Ovary (tissue), 9 donors: Measurements from ENCODE around the gene MLLT11. TPM values are rescaled to one million over a fixed set of nuclear protein-coding genes. Genes with fewer than 3 reads are reported as not detected.

Experiments
- DNase-seq, 5 donors: peaks; one replicate each; pipeline ENCODE4 v3.0.0-alpha.2; 2019 to 2020
- H3K27ac ChIP-seq, 2 donors: fragments of 200-600 bp; one replicate each; pipeline versions ENCODE4 v1.5.1 to v1.8.0; 2019 to 2022
- H3K27me3 ChIP-seq: fragments of 200-600 bp; one replicate; pipeline ENCODE4 v1.8.0; 2022
- H3K36me3 ChIP-seq: fragments of 200-600 bp; sonication (generic); one replicate; pipeline ENCODE4 v1.5.1; 2019
- H3K4me1 ChIP-seq: one replicate; pipeline ENCODE4 v1.8.1; 2013; ENCODE audit warnings: mild to moderate bottlenecking, moderate library complexity; ENCODE audit not compliant: insufficient read depth
- H3K4me3 ChIP-seq: fragments of 200-600 bp; sonication (generic); one replicate; pipeline ENCODE4 v1.5.1; 2017
- H3K9me3 ChIP-seq, 2 donors: fragments of 200-600 bp in 1 of 2; sonication (generic) in 1 of 2; one replicate each; pipeline versions ENCODE4 v1.5.1 to v1.8.1; 2013 to 2019; ENCODE audit warnings: mild to moderate bottlenecking in 1 of 2, moderate library complexity in 1 of 2
- EP300 ChIP-seq: sonication (generic); formaldehyde crosslinking; IDR thresholded peaks from one replicate; pipeline ENCODE4 v1.6.1; 2017; ENCODE audit warnings: antibody characterized with exemption
- POLR2A ChIP-seq: fragments of 450-650 bp; IDR thresholded peaks from one replicate; pipeline ENCODE4 v1.6.1; 2017; ENCODE audit warnings: antibody characterized with exemption, mild to moderate bottlenecking, moderate library complexity
- WGBS, 3 donors: extraction: QIAGEN DNeasy Blood & Tissue Kit in 1 of 3; methylation state at CpG; one replicate each; pipeline versions ENCODE4 v1.1.5 to v1.1.7; 2013 to 2017; 5-methylcytosine and 5-hydroxymethylcytosine counted together
- intact Hi-C, 4 donors: fragments of 100-400 bp; cut with DNase I; formaldehyde crosslinking; loops; one replicate each; pipeline versions ENCODE4 v1.11.0 to v1.15.1; 2022 to 2023
- polyA plus RNA-seq, 2 donors: library from polyadenylated mRNA; stranded (reverse); fragments of 200-250 nt in 1 of 2; fragments of 350-450 nt in 1 of 2; fragmentation: Illumina TruSeq in 1 of 2; extraction: RNeasy Lipid Tissue Mini Kit (QIAGEN cat#74804) in 1 of 2; gene quantifications; one replicate each; pipeline ENCODE4 v1.2.3, GENCODE V29; 2013 to 2014
- total RNA-seq, 7 donors: library from RNA; depleted of rRNA in 2 of 7; stranded (reverse); fragments of >200 nt in 2 of 7; fragmentation: NEBNext Ultra II Directional in 3 of 7; extraction: Animal tissue kit (Norgen Biotek cat#: 25700) in 3 of 7; gene quantifications; one replicate each; pipeline versions ENCODE4 v1.1.0 to v1.2.4, GENCODE V29; 2016 to 2023
- TF ChIP-seq, protein P1 (sequence below), 3 donors: fragments of 450-650 bp in 2 of 3; fragments of 200-600 bp in 1 of 3; IDR thresholded peaks; one replicate each; pipeline versions ENCODE4 v1.5.1 to v1.8.0; 2016 to 2022; ENCODE audit warnings: antibody characterized with exemption in 3 of 3, mild to moderate bottlenecking in 1 of 3
- donor health status: DM: no; HTN: no; CAD: no; lungs with moderate emphysema.
- donor health status: DM: no; HTN: no; CAD: no.
- donor health status: Bipolar disorder and iron deficiency.
- donor health status: DM: yes; HTN: yes; CAD: no.
- donor health status: DM: no; HTN: no; CAD: no.
- donor health status: DM: yes; HTN: yes; CAD: no.

The MLLT11 gene
- total and polyA plus RNA-seq, 9 donors: 1.1 to 9.5 (median 2.4) TPM

DNA sequence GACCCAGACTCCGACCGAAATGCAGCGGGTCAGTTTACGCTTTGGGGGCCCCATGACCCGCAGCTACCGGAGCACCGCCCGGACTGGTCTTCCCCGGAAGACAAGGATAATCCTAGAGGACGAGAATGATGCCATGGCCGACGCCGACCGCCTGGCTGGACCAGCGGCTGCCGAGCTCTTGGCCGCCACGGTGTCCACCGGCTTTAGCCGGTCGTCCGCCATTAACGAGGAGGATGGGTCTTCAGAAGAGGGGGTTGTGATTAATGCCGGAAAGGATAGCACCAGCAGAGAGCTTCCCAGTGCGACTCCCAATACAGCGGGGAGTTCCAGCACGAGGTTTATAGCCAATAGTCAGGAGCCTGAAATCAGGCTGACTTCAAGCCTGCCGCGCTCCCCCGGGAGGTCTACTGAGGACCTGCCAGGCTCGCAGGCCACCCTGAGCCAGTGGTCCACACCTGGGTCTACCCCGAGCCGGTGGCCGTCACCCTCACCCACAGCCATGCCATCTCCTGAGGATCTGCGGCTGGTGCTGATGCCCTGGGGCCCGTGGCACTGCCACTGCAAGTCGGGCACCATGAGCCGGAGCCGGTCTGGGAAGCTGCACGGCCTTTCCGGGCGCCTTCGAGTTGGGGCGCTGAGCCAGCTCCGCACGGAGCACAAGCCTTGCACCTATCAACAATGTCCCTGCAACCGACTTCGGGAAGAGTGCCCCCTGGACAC is 12.1 kb upstream of the MLLT11 start:
- TF ChIP-seq POLR2A (no peak), EP300 (no peak)
- TF ChIP-seq, protein P1, sequence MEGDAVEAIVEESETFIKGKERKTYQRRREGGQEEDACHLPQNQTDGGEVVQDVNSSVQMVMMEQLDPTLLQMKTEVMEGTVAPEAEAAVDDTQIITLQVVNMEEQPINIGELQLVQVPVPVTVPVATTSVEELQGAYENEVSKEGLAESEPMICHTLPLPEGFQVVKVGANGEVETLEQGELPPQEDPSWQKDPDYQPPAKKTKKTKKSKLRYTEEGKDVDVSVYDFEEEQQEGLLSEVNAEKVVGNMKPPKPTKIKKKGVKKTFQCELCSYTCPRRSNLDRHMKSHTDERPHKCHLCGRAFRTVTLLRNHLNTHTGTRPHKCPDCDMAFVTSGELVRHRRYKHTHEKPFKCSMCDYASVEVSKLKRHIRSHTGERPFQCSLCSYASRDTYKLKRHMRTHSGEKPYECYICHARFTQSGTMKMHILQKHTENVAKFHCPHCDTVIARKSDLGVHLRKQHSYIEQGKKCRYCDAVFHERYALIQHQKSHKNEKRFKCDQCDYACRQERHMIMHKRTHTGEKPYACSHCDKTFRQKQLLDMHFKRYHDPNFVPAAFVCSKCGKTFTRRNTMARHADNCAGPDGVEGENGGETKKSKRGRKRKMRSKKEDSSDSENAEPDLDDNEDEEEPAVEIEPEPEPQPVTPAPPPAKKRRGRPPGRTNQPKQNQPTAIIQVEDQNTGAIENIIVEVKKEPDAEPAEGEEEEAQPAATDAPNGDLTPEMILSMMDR (IDR thresholded peaks at IDR 0.05): peak in 2 of 3 donors; percentile 42 to 46
- H3K27me3 ChIP-seq: no peaks in the 10 kb centered on the region
- H3K36me3 ChIP-seq: no peaks in the 10 kb centered on the region
- H3K27ac ChIP-seq: peak overlapping the region; percentile 66 to 89
- peak overlapping the region; percentile 81 for H3K4me3 ChIP-seq
- intact Hi-C loops: loop anchor here in 1 of 4 donors (2.0 kb wide), 1 partner anchor 23 kb away; the partner anchor contains the start of gene GABPB2
- WGBS, 3 donors: 0 to 1% (median 1%) methylated on average over 31 to 48 of the region's 48 CpGs
- no peaks in the 10 kb centered on the region for H3K4me1 ChIP-seq
- peak; percentile 67 to 77 (median 71) for DNase-seq
- no peaks in the 10 kb centered on the region for H3K9me3 ChIP-seq

DNA sequence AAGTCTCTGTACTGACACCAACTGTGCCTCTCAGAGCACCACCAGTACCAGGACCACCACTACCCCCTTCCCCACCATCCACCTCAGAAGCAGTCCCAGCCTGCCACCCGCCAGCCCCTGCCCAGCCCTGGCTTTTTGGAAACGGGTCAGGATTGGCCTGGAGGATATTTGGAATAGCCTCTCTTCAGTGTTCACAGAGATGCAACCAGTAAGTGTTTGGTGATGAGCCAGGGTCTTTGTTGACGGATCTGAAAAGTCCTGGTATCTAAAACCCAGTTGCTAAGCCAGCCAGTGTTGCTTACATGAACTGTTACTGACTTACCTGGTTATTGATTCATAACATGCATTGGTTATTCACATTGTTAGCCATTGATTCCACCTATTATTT is 11.6 kb upstream of the MLLT11 start:
- Histone ChIP-seq H3K27ac (peak overlapping the region; percentile 66 to 89), H3K27me3 (no peaks in the 10 kb centered on the region), H3K9me3 (no peaks in the 10 kb centered on the region), H3K36me3 (no peaks in the 10 kb centered on the region), H3K4me3 (peak overlapping the region; percentile 81), H3K4me1 (no peaks in the 10 kb centered on the region)
- TF ChIP-seq EP300: no peak
- intact Hi-C loops: loop anchor here in 1 of 4 donors (2.0 kb wide), 1 partner anchor 22 kb away; the partner anchor contains the start of gene GABPB2
- DNase-seq: no peak
- WGBS, 3 donors: 0 to 6% (median 2%) methylated on average over 3 of the region's 3 CpGs

DNA sequence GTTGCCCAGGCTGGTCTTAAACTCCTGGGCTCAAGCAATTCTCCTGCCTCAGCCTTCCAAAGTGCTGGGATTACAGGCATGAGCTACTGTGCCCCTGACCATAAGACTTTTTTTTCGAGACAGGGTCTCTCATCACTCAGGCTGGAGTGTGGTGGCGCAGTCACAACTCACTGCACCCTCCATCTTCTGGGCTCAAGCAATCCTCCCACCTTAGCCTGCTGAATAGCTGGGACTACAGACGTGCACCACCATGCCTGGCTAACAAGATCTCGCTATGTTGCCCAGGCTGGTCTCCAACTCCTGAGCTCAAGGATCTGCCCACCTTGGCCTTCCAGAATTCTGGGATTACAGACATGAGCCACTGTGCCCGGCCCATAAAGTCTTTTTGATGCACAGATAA is 10.7 kb upstream of the MLLT11 start:
- Histone ChIP-seq H3K27ac (no peak overlapping the region), H3K9me3 (no peaks in the 10 kb centered on the region), H3K36me3 (no peaks in the 10 kb centered on the region), H3K4me3 (no peak overlapping the region), H3K27me3 (no peaks in the 10 kb centered on the region), H3K4me1 (no peaks in the 10 kb centered on the region)
- TF ChIP-seq EP300: no peak
- TF ChIP-seq, protein P1 (IDR thresholded peaks at IDR 0.05): no peak
- TF ChIP-seq POLR2A: no peak
- intact Hi-C loops: loop anchor here in 1 of 4 donors (2.0 kb wide), 1 partner anchor 21 kb away; the partner anchor contains the start of gene GABPB2
- no peak for DNase-seq
- WGBS, 3 donors: 87% methylated on average over 5 of the region's 5 CpGs

DNA sequence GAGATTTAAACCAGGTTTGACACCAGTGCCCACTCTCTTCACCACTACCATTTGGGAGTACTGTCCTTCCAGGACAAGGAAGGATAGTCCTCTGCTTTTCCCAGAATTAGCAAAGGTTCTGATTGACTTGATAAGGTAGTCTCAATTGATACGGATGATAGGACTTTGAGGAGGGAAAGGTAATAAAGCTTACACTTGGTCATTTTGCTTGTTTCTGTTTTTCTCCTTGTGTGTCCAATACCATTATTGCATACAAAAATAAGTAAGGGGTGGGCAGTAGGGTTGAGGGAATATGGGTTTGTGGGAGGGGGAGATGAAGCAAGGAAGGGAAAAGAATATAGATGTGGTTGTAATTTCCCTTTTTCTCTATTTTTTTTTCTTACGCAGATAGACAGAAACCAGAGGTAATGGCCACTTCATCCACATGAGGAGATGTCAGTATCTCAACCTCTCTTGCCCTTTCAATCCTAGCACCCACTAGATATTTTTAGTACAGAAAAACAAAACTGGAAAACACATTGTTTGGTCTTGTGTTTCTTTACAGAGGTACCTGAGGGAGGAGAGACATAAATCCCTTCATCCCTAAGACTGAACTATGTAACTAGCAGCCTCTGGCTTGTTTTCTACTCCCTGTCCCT is 10.0 kb upstream of the MLLT11 start:
- TF ChIP-seq, protein P1 (IDR thresholded peaks at IDR 0.05): no peak
- TF ChIP-seq EP300 (no peak), POLR2A (no peak)
- WGBS, 3 donors: 75 to 84% (median 81%) methylated on average over 2 of the region's 2 CpGs
- no peak overlapping the region for H3K27ac ChIP-seq

More for the DNA sequence above, 10.0 kb upstream of the MLLT11 start:
- no peaks in the 10 kb centered on the region for H3K27me3 ChIP-seq
- H3K9me3 ChIP-seq: no peaks in the 10 kb centered on the region
- H3K36me3 ChIP-seq: no peaks in the 10 kb centered on the region
- intact Hi-C loops: no loop called here
- no peak overlapping the region for H3K4me3 ChIP-seq
- H3K4me1 ChIP-seq: no peaks in the 10 kb centered on the region
- DNase-seq: no peak
